B cell (primary cell): ENCODE results near the gene TALDO1. TPM values are rescaled to one million over a fixed set of nuclear protein-coding genes. Genes with fewer than 3 reads are reported as not detected.

Experiments
- ATAC-seq: fragments of 200-7000 bp; cut with Tn5 transposase; one replicate; pipeline ENCODE4 v1.10.0; 2021; ENCODE audit warnings: low read depth, mild to moderate bottlenecking, moderate number of reproducible peaks, moderate library complexity
- CTCF ChIA-PET: fragments of 350-600 bp; sonication (Branson Sonifier 250); formaldehyde crosslinking; loops from one replicate; lab custom pipeline; 2021; ENCODE audit warnings: antibody characterized with exemption, inconsistent platforms; lab: Charles Lee
- POLR2A ChIA-PET: fragments of 350-600 bp; sonication (Branson Sonifier 250); formaldehyde crosslinking; loops from one replicate; lab custom pipeline; 2021; ENCODE audit warnings: antibody characterized with exemption; lab: Charles Lee
- DNase-seq: peaks from one replicate; pipeline ENCODE4 v3.0.0; 2013
- H2AFZ ChIP-seq: 2 replicates; pipeline ENCODE4 v1.6.1; 2012; ENCODE audit warnings: mild to moderate bottlenecking, low read depth, low read length; ENCODE audit not compliant: insufficient read depth, poor library complexity, severe bottlenecking
- H3K27ac ChIP-seq, 2 donors: 1 replicate in 1 of 2; 2 replicates in 1 of 2; pipeline ENCODE4 v1.5.1; 2012 to 2013; ENCODE audit warnings: low read length in 2 of 2, mild to moderate bottlenecking in 2 of 2, moderate library complexity in 1 of 2
- H3K27me3 ChIP-seq, 4 experiments: fragments of 200-600 bp in 1 of 4; sonication (generic) in 1 of 4; replicated peaks in 1 of 4; 1 replicate in 2 of 4; 2 replicates in 2 of 4; pipeline versions ENCODE4 v1.6.1 to v1.7.0; 2013 to 2016; ENCODE audit warnings: low read length in 3 of 4, mild to moderate bottlenecking in 2 of 4, mixed read lengths in 1 of 4, moderate library complexity in 1 of 4; ENCODE audit not compliant: insufficient read depth in 4 of 4, control insufficient read depth in 3 of 4; ENCODE audit errors: control extremely low read depth in 1 of 4
- H3K36me3 ChIP-seq, 2 experiments: replicated peaks in 1 of 2; 1 replicate in 1 of 2; 2 replicates in 1 of 2; pipeline versions ENCODE4 v1.6.1 to v1.7.1; 2013; ENCODE audit warnings: low read length in 1 of 2; ENCODE audit not compliant: insufficient read depth in 2 of 2, control insufficient read depth in 1 of 2; ENCODE audit errors: control extremely low read depth in 1 of 2, extremely low read depth in 1 of 2
- H3K4me1 ChIP-seq, 2 donors: fragments of 200-600 bp in 1 of 2; sonication (generic) in 1 of 2; 1 replicate in 1 of 2; 2 replicates in 1 of 2; pipeline versions ENCODE4 v1.5.1 to v1.6.1; 2013 to 2017; ENCODE audit warnings: low read length in 2 of 2; ENCODE audit not compliant: control insufficient read depth in 2 of 2, insufficient read depth in 2 of 2
- H3K4me2 ChIP-seq: replicated peaks from 2 replicates; pipeline ENCODE3; 2012; ENCODE audit warnings: mild to moderate bottlenecking, low read depth, low read length; ENCODE audit not compliant: poor library complexity, severe bottlenecking
- H3K4me3 ChIP-seq, 5 experiments: fragments of 200-600 bp in 1 of 5; sonication (generic) in 1 of 5; 1 replicate in 3 of 5; 2 replicates in 2 of 5; pipeline versions ENCODE4 v1.5.1 to v1.7.0; 2011 to 2016; ENCODE audit warnings: low read length in 4 of 5, mild to moderate bottlenecking in 4 of 5, low read depth in 2 of 5, control low read depth in 1 of 5, moderate library complexity in 1 of 5; ENCODE audit not compliant: insufficient read depth in 1 of 5; ENCODE audit errors: control extremely low read depth in 1 of 5, extremely low read depth in 1 of 5
- H3K79me2 ChIP-seq: fragments of 200-600 bp; sonication (generic); one replicate; pipeline ENCODE4 v1.6.0; 2016; ENCODE audit warnings: low read length; ENCODE audit not compliant: control insufficient read depth, insufficient read depth
- H3K9ac ChIP-seq: fragments of 200-600 bp; sonication (generic); 2 replicates; pipeline ENCODE4 v1.6.1; 2017; ENCODE audit warnings: mild to moderate bottlenecking, low read length, moderate library complexity
- H3K9me3 ChIP-seq, 3 donors: one replicate each; pipeline versions ENCODE4 v1.6.1 to v1.7.1; 2013; ENCODE audit warnings: low read length in 2 of 3; ENCODE audit not compliant: control insufficient read depth in 2 of 3, insufficient read depth in 1 of 3; ENCODE audit errors: control extremely low read depth in 1 of 3
- H4K20me1 ChIP-seq: 2 replicates; pipeline ENCODE4 v1.6.0; 2012; ENCODE audit warnings: mild to moderate bottlenecking, low read length; ENCODE audit not compliant: insufficient read depth, control insufficient read depth, poor library complexity, severe bottlenecking
- H3K27ac Mint-ChIP-seq: one replicate; pipeline ENCODE4 v1.8.0; 2021; ENCODE audit warnings: mixed read lengths
- H3K27me3 Mint-ChIP-seq: one replicate; pipeline ENCODE4 v1.8.0; 2021; ENCODE audit warnings: mixed read lengths
- H3K4me1 Mint-ChIP-seq: one replicate; pipeline ENCODE4 v1.8.0; 2021; ENCODE audit warnings: mixed read lengths
- H3K4me3 Mint-ChIP-seq: one replicate; pipeline ENCODE4 v1.8.0; 2021; ENCODE audit warnings: mixed read lengths
- H3K9me3 Mint-ChIP-seq: one replicate; pipeline ENCODE4 v1.8.0; 2022; ENCODE audit warnings: mixed read lengths; ENCODE audit not compliant: insufficient read depth
- EZH2 ChIP-seq: IDR thresholded peaks from 2 replicates; pipeline ENCODE4 v1.6.1; 2012; ENCODE audit warnings: borderline replicate concordance, low read depth, mild to moderate bottlenecking, moderate library complexity, low read length; ENCODE audit not compliant: insufficient read depth, poor library complexity, severe bottlenecking
- WGBS: methylation state at CpG from one replicate; pipeline ENCODE4 v1.1.5; 2013; ENCODE audit warnings: missing lambda C conversion rate; ENCODE audit not compliant: insufficient coverage; 5-methylcytosine and 5-hydroxymethylcytosine counted together
- intact Hi-C: fragments of 100-400 bp; cut with micrococcal nuclease; formaldehyde crosslinking; loops from one replicate; pipeline ENCODE4 v1.10.0; 2022
- polyA plus RNA-seq: library from polyadenylated mRNA; depleted of rRNA; stranded (reverse); fragments of >200 nt; gene quantifications from 2 replicates; pipeline ENCODE4 v1.2.3, GENCODE V29; 2012
- total RNA-seq, 2 donors: library from RNA; stranded (reverse); fragments of 120-200 nt in 1 of 2; gene quantifications; 1 replicate in 1 of 2; 2 replicates in 1 of 2; pipeline versions ENCODE4 v1.2.3 to v1.2.4, GENCODE V29; 2013 to 2022
- TF ChIP-seq, protein P1 (sequence below): fragments of 200-600 bp; IDR thresholded peaks from one replicate; pipeline ENCODE4 v1.8.0; 2022; ENCODE audit warnings: antibody characterized with exemption, mild to moderate bottlenecking

The TALDO1 gene
- total and polyA plus RNA-seq, 2 donors (not counting 1 experiment from before 2014, with no cell fraction given), result 82.4 to 116 TPM

DNA sequence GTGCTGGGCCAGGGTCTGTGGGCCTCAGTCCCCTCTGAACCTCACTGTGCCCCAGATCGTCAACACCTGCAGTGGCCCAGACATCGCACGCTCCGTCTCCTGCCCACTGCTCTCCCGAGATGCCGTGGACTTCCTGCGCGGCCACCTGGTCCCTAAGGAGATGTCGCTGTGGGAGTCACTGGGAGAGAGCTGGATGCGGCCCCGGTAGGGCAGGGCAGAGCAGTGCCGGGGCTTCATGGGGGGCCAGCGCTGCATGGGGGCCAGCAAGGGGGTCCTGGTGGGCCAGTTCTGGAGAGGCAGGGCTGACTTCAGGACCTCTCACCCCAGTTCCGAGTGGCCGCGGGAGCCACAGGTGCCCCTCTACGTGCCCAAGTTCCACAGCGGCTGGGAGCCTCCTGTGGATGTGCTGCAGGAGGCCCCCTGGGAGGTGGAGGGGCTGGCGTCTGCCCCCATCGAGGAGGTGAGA, 24.9 kb upstream of the TALDO1 start:
- TF ChIP-seq, protein P1, sequence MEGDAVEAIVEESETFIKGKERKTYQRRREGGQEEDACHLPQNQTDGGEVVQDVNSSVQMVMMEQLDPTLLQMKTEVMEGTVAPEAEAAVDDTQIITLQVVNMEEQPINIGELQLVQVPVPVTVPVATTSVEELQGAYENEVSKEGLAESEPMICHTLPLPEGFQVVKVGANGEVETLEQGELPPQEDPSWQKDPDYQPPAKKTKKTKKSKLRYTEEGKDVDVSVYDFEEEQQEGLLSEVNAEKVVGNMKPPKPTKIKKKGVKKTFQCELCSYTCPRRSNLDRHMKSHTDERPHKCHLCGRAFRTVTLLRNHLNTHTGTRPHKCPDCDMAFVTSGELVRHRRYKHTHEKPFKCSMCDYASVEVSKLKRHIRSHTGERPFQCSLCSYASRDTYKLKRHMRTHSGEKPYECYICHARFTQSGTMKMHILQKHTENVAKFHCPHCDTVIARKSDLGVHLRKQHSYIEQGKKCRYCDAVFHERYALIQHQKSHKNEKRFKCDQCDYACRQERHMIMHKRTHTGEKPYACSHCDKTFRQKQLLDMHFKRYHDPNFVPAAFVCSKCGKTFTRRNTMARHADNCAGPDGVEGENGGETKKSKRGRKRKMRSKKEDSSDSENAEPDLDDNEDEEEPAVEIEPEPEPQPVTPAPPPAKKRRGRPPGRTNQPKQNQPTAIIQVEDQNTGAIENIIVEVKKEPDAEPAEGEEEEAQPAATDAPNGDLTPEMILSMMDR, result no peak
- no peak for TF ChIP-seq EZH2
- Histone ChIP-seq H3K9ac (peak overlapping the region; percentile 74), H3K4me2 (peak overlapping the region; percentile 99), H2AFZ (peak overlapping the region; percentile 80), H3K4me1 (peaks cover 28 to 47% of the 10 kb centered on the region in 2 donors), H3K9me3 (no peaks in the 10 kb centered on the region), H3K79me2 (no peaks in the 10 kb centered on the region), H4K20me1 (peaks cover 3% of the 10 kb centered on the region), H3K27me3 (peaks cover 0 to 38% (median 4%) of the 10 kb centered on the region in 4 experiments), H3K4me3 (peak overlapping the region in 4 of 5 experiments; percentile 40 to 65 (median 51)), H3K27ac (no peak overlapping the region), H3K36me3 (no peaks in the 10 kb centered on the region)
- no peak overlapping the region for H3K27ac Mint-ChIP-seq
- ATAC-seq (no peak), DNase-seq (no peak)
- WGBS, result 43% methylated on average over 13 of the region's 20 CpGs
- CTCF ChIA-PET, result interaction anchor here (0.6 to 8.2 kb wide), 11 partner anchors 18 to 186 kb away, joined by 3 to 104 read pairs (median 5); partner anchors contain the start of genes DEAF1, HRAS, IRF7 and TALDO1
- H3K9me3 Mint-ChIP-seq, result no peaks in the 10 kb centered on the region
- intact Hi-C loops, result loop anchor here (5.0 to 10.0 kb wide), 2 partner anchors 108 to 185 kb away; partner anchors contain the start of genes HRAS, IRF7 and LRRC56
- peaks cover 8% of the 10 kb centered on the region for H3K27me3 Mint-ChIP-seq
- peaks cover 33% of the 10 kb centered on the region for H3K4me1 Mint-ChIP-seq
- POLR2A ChIA-PET, result interaction anchor here (0.6 to 8.2 kb wide), 8 partner anchors 12 to 216 kb away, joined by 3 to 105 read pairs (median 4); partner anchors contain the start of genes DEAF1, PHRF1, RPLP2 and TMEM80
- peak overlapping the region; percentile 90 for H3K4me3 Mint-ChIP-seq
